Endometrial microvascular endothelial cells (primary cell): ENCODE measurements around the gene IMMP2L. TPM values are rescaled to one million over a fixed set of nuclear protein-coding genes. Genes with fewer than 3 reads are reported as not detected.

Experiments
- in situ Hi-C: cut with HindIII; loops from 2 replicates; pipeline ENCODE4 v1.10.0; 2017; ENCODE audit warnings: low sequenced_read_pairs, low pct_unique_long_range_greater_than_20kb; ENCODE audit errors: inconsistent ontology term
- total RNA-seq: library from RNA; depleted of rRNA; stranded (reverse); fragments of >200 nt; gene quantifications from one replicate; pipeline ENCODE4 v1.2.3, GENCODE V29; 2015; ENCODE audit errors: inconsistent ontology term

The IMMP2L gene
- total RNA-seq, 1 donor from 2014 or later, result 1.6 TPM

- in situ Hi-C loops, result no loop called here
These were observed 1.3 kb downstream of the IMMP2L start for GRCh38 chr7:111560773-111561653.

- in situ Hi-C loops, result no loop called here
These were observed 3.3 kb downstream of the IMMP2L start for GRCh38 chr7:111558991-111559390.

- in situ Hi-C loops, result no loop called here
These were observed 5.3 kb downstream of the IMMP2L start for GRCh38 chr7:111556977-111557376.

GRCh38 chr7:111554086-111554485, 8.2 kb downstream of the IMMP2L start:
- in situ Hi-C loops, result no loop called here

GRCh38 chr7:111541067-111541466, 21.2 kb downstream of the IMMP2L start:
- in situ Hi-C loops, result no loop called here

- in situ Hi-C loops, result no loop called here
These were observed 22.0 kb downstream of the IMMP2L start for GRCh38 chr7:111540199-111540815.

GRCh38 chr7:111537134-111537533, 25.2 kb downstream of the IMMP2L start:
- in situ Hi-C loops, result no loop called here

- in situ Hi-C loops, result no loop called here
These were observed 27.0 kb downstream of the IMMP2L start for GRCh38 chr7:111535142-111535870.

GRCh38 chr7:111532625-111533024, 29.7 kb downstream of the IMMP2L start:
- in situ Hi-C loops, result no loop called here

- in situ Hi-C loops, result no loop called here
These were observed 30.3 kb downstream of the IMMP2L start for GRCh38 chr7:111531993-111532392.

GRCh38 chr7:111530356-111530668, 32.0 kb downstream of the IMMP2L start:
- in situ Hi-C loops, result no loop called here

GRCh38 chr7:111529507-111530355, 32.6 kb downstream of the IMMP2L start:
- in situ Hi-C loops, result no loop called here

GRCh38 chr7:111528331-111528730, 34.0 kb downstream of the IMMP2L start:
- in situ Hi-C loops, result no loop called here

GRCh38 chr7:111527545-111527944, 34.7 kb downstream of the IMMP2L start:
- in situ Hi-C loops, result no loop called here

GRCh38 chr7:111525100-111525499, 37.2 kb downstream of the IMMP2L start:
- in situ Hi-C loops, result no loop called here

GRCh38 chr7:111521660-111522059, 40.6 kb downstream of the IMMP2L start:
- in situ Hi-C loops, result no loop called here

- in situ Hi-C loops, result no loop called here
These were observed 44.0 kb downstream of the IMMP2L start for GRCh38 chr7:111518264-111518663.

GRCh38 chr7:111517549-111517951, 44.7 kb downstream of the IMMP2L start:
- in situ Hi-C loops, result no loop called here

GRCh38 chr7:111516612-111517011, 45.7 kb downstream of the IMMP2L start:
- in situ Hi-C loops, result no loop called here
